Measurements from ENCODE around the gene HSBP1L1.

HSBP1L1 gene

GRCh38 chr18:79961527-79962291 lies 2.7 kb upstream of the HSBP1L1 start:
- DNase-seq (ENCODE audit: low read depth in 2 of 2): no peak

- DNase-seq (ENCODE audit: low read depth in 2 of 2): no peak
Observed at GRCh38 chr18:79962311-79962710, 2.1 kb upstream of the HSBP1L1 start.

- DNase-seq (ENCODE audit: low read depth in 2 of 2): peak in 1 of 2 donors; percentile 45
Observed at GRCh38 chr18:79962835-79963657, 1.4 kb upstream of the HSBP1L1 start.

- no peak for DNase-seq (ENCODE audit: low read depth in 2 of 2)
Observed at GRCh38 chr18:79963658-79964329, 649 bp upstream of the HSBP1L1 start.

- DNase-seq (ENCODE audit: low read depth in 2 of 2): no peak
Observed at GRCh38 chr18:79965119-79965902, 868 bp downstream of the HSBP1L1 start.

- DNase-seq (ENCODE audit: low read depth in 2 of 2): no peak
Observed at GRCh38 chr18:79970419-79971133, 6.1 kb downstream of the HSBP1L1 start.

GRCh38 chr18:79971211-79971952 lies 6.9 kb downstream of the HSBP1L1 start:
- no peak for DNase-seq (ENCODE audit: low read depth in 2 of 2)

GRCh38 chr18:79971986-79972385 lies 7.5 kb downstream of the HSBP1L1 start:
- DNase-seq (ENCODE audit: low read depth in 2 of 2): no peak

- DNase-seq (ENCODE audit: low read depth in 2 of 2): no peak
Observed at GRCh38 chr18:79972720-79973119, 8.3 kb downstream of the HSBP1L1 start.

GRCh38 chr18:79973517-79973916 lies 9.1 kb downstream of the HSBP1L1 start:
- DNase-seq (ENCODE audit: low read depth in 2 of 2): no peak

GRCh38 chr18:79974025-79974654 lies 9.7 kb downstream of the HSBP1L1 start:
- DNase-seq (ENCODE audit: low read depth in 2 of 2): no peak

- DNase-seq (ENCODE audit: low read depth in 2 of 2): no peak
Observed at GRCh38 chr18:79975043-79975442, 10.6 kb downstream of the HSBP1L1 start.

GRCh38 chr18:79975985-79976680 lies 11.7 kb downstream of the HSBP1L1 start:
- no peak for DNase-seq (ENCODE audit: low read depth in 2 of 2)

GRCh38 chr18:79979843-79980242 lies 15.4 kb downstream of the HSBP1L1 start:
- no peak for DNase-seq (ENCODE audit: low read depth in 2 of 2)

- DNase-seq (ENCODE audit: low read depth in 2 of 2): no peak
Observed at GRCh38 chr18:79980585-79980984, 16.1 kb downstream of the HSBP1L1 start.

GRCh38 chr18:79982736-79983135 lies 18.3 kb downstream of the HSBP1L1 start:
- no peak for DNase-seq (ENCODE audit: low read depth in 2 of 2)

GRCh38 chr18:79983253-79983652 lies 18.8 kb downstream of the HSBP1L1 start:
- no peak for DNase-seq (ENCODE audit: low read depth in 2 of 2)

GRCh38 chr18:79983793-79984192 lies 19.4 kb downstream of the HSBP1L1 start:
- no peak for DNase-seq (ENCODE audit: low read depth in 2 of 2)

GRCh38 chr18:79985172-79985571 lies 20.7 kb downstream of the HSBP1L1 start:
- no peak for DNase-seq (ENCODE audit: low read depth in 2 of 2)
